HCT116 (cell line): ENCODE measurements around the gene DDX53. TPM values are rescaled to one million over a fixed set of nuclear protein-coding genes. Genes with fewer than 3 reads are reported as not detected.

Experiments used
- ATAC-seq: fragments of 200-7000 bp; cut with Tn5 transposase; 2 replicates; pipeline ENCODE4 v1.9.1; 2020; ENCODE audit warnings: mild to moderate bottlenecking, moderate library complexity
- BruUV-seq: library from RNA; stranded (reverse); fragments of 400-500 nt; replicated peaks from 2 replicates; lab custom pipeline; 2021; lab: Mats Ljungman, UMichigan
- CTCF ChIA-PET: fragments of 300-600 bp; sonication (Branson Sonifier 250); formaldehyde crosslinking; loops from one replicate; lab custom pipeline; 2021; ENCODE audit warnings: antibody characterized with exemption; lab: Charles Lee
- POLR2A ChIA-PET: fragments of 300-600, 350-600 bp; sonication (Branson Sonifier 250); formaldehyde crosslinking; loops from one replicate; lab custom pipeline; 2021; ENCODE audit warnings: antibody characterized with exemption; lab: Charles Lee
- RAD21 ChIA-PET, 2 experiments: fragments of 300-600 bp; sonication (Branson Sonifier 250); formaldehyde crosslinking; loops; one replicate each; lab custom pipeline; 2023; ENCODE audit warnings: low total read pairs in 2 of 2; ENCODE audit not compliant: uncharacterized antibody in 2 of 2, unreplicated experiment in 2 of 2, low non-redundant PET in 1 of 2; lab: Charles Lee
- DNase-seq: peaks from one replicate; pipeline ENCODE4 v3.0.0-alpha.2; 2010; ENCODE audit warnings: low read depth, low spot score
- H2AFZ ChIP-seq: fragments of 200-600 bp; shearing (Covaris generic), sonication (generic); 2 replicates; pipeline ENCODE4 v1.6.1; 2017; ENCODE audit warnings: low read depth, mixed run types, mixed read lengths, antibody characterized with exemption, low read length; ENCODE audit not compliant: poor library complexity, severe bottlenecking
- H3K27ac ChIP-seq: 2 replicates; pipeline ENCODE4 v1.5.1; 2012; ENCODE audit warnings: low read depth, low read length
- H3K27me3 ChIP-seq: fragments of 200-600 bp; sonication (generic); 2 replicates; pipeline ENCODE4 v1.6.1; 2016; ENCODE audit warnings: mixed run types, low read length, mixed read lengths; ENCODE audit not compliant: insufficient read depth
- H3K36me3 ChIP-seq, 2 experiments: fragments of 200-500 bp in 1 of 2; fragments of 200-600 bp in 1 of 2; sonication (Bioruptor generic) in 1 of 2; sonication (generic) in 1 of 2; 2 replicates each; pipeline versions ENCODE4 v1.5.1 to v1.6.1; 2014 to 2016; ENCODE audit warnings: low read length in 2 of 2, inconsistent platforms in 1 of 2, mixed read lengths in 1 of 2, mixed run types in 1 of 2; ENCODE audit not compliant: insufficient read depth in 2 of 2, control insufficient read depth in 1 of 2
- H3K4me1 ChIP-seq, 2 experiments: fragments of 200-600 bp in 1 of 2; sonication (generic) in 1 of 2; 2 replicates each; pipeline versions ENCODE4 v1.5.1 to v1.6.1; 2012 to 2017; ENCODE audit warnings: low read length in 2 of 2, inconsistent platforms in 1 of 2, mild to moderate bottlenecking in 1 of 2, mixed read lengths in 1 of 2, mixed run types in 1 of 2, moderate library complexity in 1 of 2; ENCODE audit not compliant: insufficient read depth in 2 of 2, control insufficient read depth in 1 of 2
- H3K4me2 ChIP-seq: fragments of 200-600 bp; sonication (generic); 2 replicates; pipeline ENCODE4 v1.6.1; 2017; ENCODE audit warnings: mixed run types, low read length, mixed read lengths
- H3K4me3 ChIP-seq, 2 experiments: fragments of 200-600 bp in 1 of 2; sonication (generic) in 1 of 2; replicated peaks in 1 of 2; 2 replicates each; pipeline ENCODE4 v1.5.1; 2011 to 2016; ENCODE audit warnings: low read length in 2 of 2, control low read depth in 1 of 2, low read depth in 1 of 2, mild to moderate bottlenecking in 1 of 2, mixed read lengths in 1 of 2, mixed run types in 1 of 2
- H3K79me2 ChIP-seq: fragments of 200-600 bp; sonication (generic); 2 replicates; pipeline ENCODE4 v1.6.1; 2017; ENCODE audit warnings: mild to moderate bottlenecking, mixed run types, low read length, moderate library complexity, mixed read lengths; ENCODE audit not compliant: insufficient read depth
- H3K9ac ChIP-seq: fragments of 200-600 bp; sonication (generic); 2 replicates; pipeline ENCODE4 v1.6.1; 2016; ENCODE audit warnings: low read length, mixed read lengths
- H3K9me2 ChIP-seq: fragments of 200-600 bp; sonication (generic), shearing (Covaris generic); 2 replicates; pipeline ENCODE4 v1.6.1; 2017; ENCODE audit warnings: mixed run types, mild to moderate bottlenecking, moderate library complexity; ENCODE audit not compliant: insufficient read depth
- H3K9me3 ChIP-seq, 2 experiments: fragments of 200-500 bp in 1 of 2; fragments of 200-600 bp in 1 of 2; sonication (Bioruptor generic) in 1 of 2; sonication (generic) in 1 of 2; 2 replicates each; pipeline ENCODE4 v1.6.1; 2014 to 2017; ENCODE audit warnings: low read length in 2 of 2, mixed read lengths in 2 of 2, inconsistent platforms in 1 of 2, low read depth in 1 of 2, mild to moderate bottlenecking in 1 of 2, mixed run types in 1 of 2, moderate library complexity in 1 of 2; ENCODE audit not compliant: control insufficient read depth in 1 of 2, insufficient read depth in 1 of 2
- H4K20me1 ChIP-seq: fragments of 200-600 bp; sonication (generic), shearing (Covaris generic); 2 replicates; pipeline ENCODE4 v1.6.1; 2017; ENCODE audit warnings: mixed run types, mild to moderate bottlenecking, moderate library complexity; ENCODE audit not compliant: insufficient read depth
- CBX3 ChIP-seq: IDR thresholded peaks from 2 replicates; pipeline ENCODE4 v1.6.1; 2012; ENCODE audit warnings: low read depth
- ELF1 ChIP-seq: IDR thresholded peaks from 2 replicates; pipeline ENCODE4 v1.6.1; 2012; ENCODE audit warnings: low read depth, borderline replicate concordance
- JUND ChIP-seq: IDR thresholded peaks from 2 replicates; pipeline ENCODE4 v1.6.1; 2012
- POLR2A ChIP-seq: IDR thresholded peaks from 2 replicates; pipeline ENCODE4 v1.7.0; 2011; ENCODE audit warnings: borderline replicate concordance; ENCODE audit not compliant: insufficient read depth, insufficient read length; ENCODE audit errors: extremely low read depth
- RAD21 ChIP-seq: IDR thresholded peaks from 2 replicates; pipeline ENCODE4 v1.6.1; 2012; ENCODE audit warnings: low read depth, mild to moderate bottlenecking
- SIN3A ChIP-seq: IDR thresholded peaks from 2 replicates; pipeline ENCODE4 v1.6.1; 2012; ENCODE audit warnings: low read depth
- SRF ChIP-seq: IDR thresholded peaks from 2 replicates; pipeline ENCODE4 v1.6.1; 2012; ENCODE audit warnings: low read depth
- TCF7L2 ChIP-seq: IDR thresholded peaks from 2 replicates; pipeline ENCODE4 v1.7.0; 2011; ENCODE audit warnings: borderline replicate concordance, inconsistent platforms; ENCODE audit not compliant: insufficient read depth, insufficient read length; ENCODE audit errors: extremely low read depth
- YY1 ChIP-seq: IDR thresholded peaks from 2 replicates; pipeline ENCODE4 v1.6.1; 2011; ENCODE audit warnings: low read length, low read depth, moderate library complexity, mild to moderate bottlenecking; ENCODE audit not compliant: insufficient replicate concordance; ENCODE audit errors: extremely low read depth
- ZNF274 ChIP-seq: fragments of 200-500 bp; sonication (Bioruptor generic); IDR thresholded peaks from 2 replicates; pipeline ENCODE4 v1.6.1; 2014; ENCODE audit warnings: mild to moderate bottlenecking, low read depth, low read length, inconsistent platforms
- intact Hi-C: fragments of 100-400 bp; cut with micrococcal nuclease; formaldehyde crosslinking; loops from 2 replicates; pipeline ENCODE4 v1.10.0; 2022
- total RNA-seq: library from RNA; stranded (reverse); gene quantifications from one replicate; pipeline ENCODE4 v1.2.1, GENCODE V29; 2021; ENCODE audit not compliant: unreplicated experiment
- TF ChIP-seq, protein P1 (sequence below): IDR thresholded peaks from 2 replicates; pipeline ENCODE4 v1.6.1; 2012
- TF ChIP-seq, protein P2 (sequence below), 3 experiments: fragments of 200-600 bp in 1 of 3; sonication (generic) in 1 of 3; IDR thresholded peaks in 2 of 3; conservative IDR thresholded peaks in 1 of 3; 2 replicates each; pipeline ENCODE4 v1.5.1; 2012 to 2017; ENCODE audit warnings: low read depth in 2 of 3, low read length in 2 of 3, antibody characterized with exemption in 1 of 3, borderline replicate concordance in 1 of 3, control low read depth in 1 of 3, mild to moderate bottlenecking in 1 of 3, mixed read lengths in 1 of 3, mixed run types in 1 of 3, moderate library complexity in 1 of 3; ENCODE audit not compliant: insufficient read depth in 1 of 3

DDX53 gene
- total RNA-seq, 1 experiment from 2014 or later: not detected

GRCh38 chrX:22959204-22959920 is 40.4 kb upstream of the DDX53 start:
- no TSS peak for BruUV-seq
- Histone ChIP-seq H3K4me1 (no peaks in the 10 kb centered on the region), H3K27me3 (no peaks in the 10 kb centered on the region), H3K9ac (no peak overlapping the region), H2AFZ (no peak overlapping the region), H4K20me1 (no peaks in the 10 kb centered on the region), H3K79me2 (no peaks in the 10 kb centered on the region), H3K9me3 (no peaks in the 10 kb centered on the region), H3K4me3 (no peak overlapping the region), H3K27ac (no peak overlapping the region), H3K9me2 (no peaks in the 10 kb centered on the region)
- no peak for ATAC-seq
- POLR2A ChIA-PET: no interaction called here
- CTCF ChIA-PET: no interaction called here
- RAD21 ChIA-PET: no interaction called here
- TF ChIP-seq, protein P1, sequence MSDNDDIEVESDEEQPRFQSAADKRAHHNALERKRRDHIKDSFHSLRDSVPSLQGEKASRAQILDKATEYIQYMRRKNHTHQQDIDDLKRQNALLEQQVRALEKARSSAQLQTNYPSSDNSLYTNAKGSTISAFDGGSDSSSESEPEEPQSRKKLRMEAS: no peak
- TF ChIP-seq YY1: no peak
- TF ChIP-seq, protein P2, sequence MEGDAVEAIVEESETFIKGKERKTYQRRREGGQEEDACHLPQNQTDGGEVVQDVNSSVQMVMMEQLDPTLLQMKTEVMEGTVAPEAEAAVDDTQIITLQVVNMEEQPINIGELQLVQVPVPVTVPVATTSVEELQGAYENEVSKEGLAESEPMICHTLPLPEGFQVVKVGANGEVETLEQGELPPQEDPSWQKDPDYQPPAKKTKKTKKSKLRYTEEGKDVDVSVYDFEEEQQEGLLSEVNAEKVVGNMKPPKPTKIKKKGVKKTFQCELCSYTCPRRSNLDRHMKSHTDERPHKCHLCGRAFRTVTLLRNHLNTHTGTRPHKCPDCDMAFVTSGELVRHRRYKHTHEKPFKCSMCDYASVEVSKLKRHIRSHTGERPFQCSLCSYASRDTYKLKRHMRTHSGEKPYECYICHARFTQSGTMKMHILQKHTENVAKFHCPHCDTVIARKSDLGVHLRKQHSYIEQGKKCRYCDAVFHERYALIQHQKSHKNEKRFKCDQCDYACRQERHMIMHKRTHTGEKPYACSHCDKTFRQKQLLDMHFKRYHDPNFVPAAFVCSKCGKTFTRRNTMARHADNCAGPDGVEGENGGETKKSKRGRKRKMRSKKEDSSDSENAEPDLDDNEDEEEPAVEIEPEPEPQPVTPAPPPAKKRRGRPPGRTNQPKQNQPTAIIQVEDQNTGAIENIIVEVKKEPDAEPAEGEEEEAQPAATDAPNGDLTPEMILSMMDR (IDR thresholded peaks at IDR 0.05 in 2 of 3, conservative IDR thresholded peaks at IDR 0.05 in 1 of 3; ENCODE audit: borderline replicate concordance in 1 of 3, insufficient read depth in 1 of 3, low read depth in 2 of 3, low read length in 2 of 3): no peak
- TF ChIP-seq POLR2A: no peak
- no peak for TF ChIP-seq TCF7L2
- TF ChIP-seq, all 23 proteins: peak for 0
- no peak for DNase-seq
- no peak overlapping the region for H3K4me2 ChIP-seq
- no peaks in the 10 kb centered on the region for H3K36me3 ChIP-seq
- intact Hi-C loops: no loop called here

- TF ChIP-seq SIN3A (no peak), CBX3 (no peak), ELF1 (no peak), TCF7L2 (no peak), POLR2A (no peak), RAD21 (no peak), JUND (no peak), SRF (no peak), ZNF274 (no peak)
- no peaks in the 10 kb centered on the region for H3K4me1 ChIP-seq
- H3K36me3 ChIP-seq: no peaks in the 10 kb centered on the region
- no peaks in the 10 kb centered on the region for H3K9me3 ChIP-seq
- intact Hi-C loops: no loop called here
- H2AFZ ChIP-seq: no peak overlapping the region
- no TSS peak for BruUV-seq
- DNase-seq (no peak), ATAC-seq (no peak)
- H3K27ac ChIP-seq: no peak overlapping the region
- no peak overlapping the region for H3K4me3 ChIP-seq
- no peaks in the 10 kb centered on the region for H3K27me3 ChIP-seq
- no peaks in the 10 kb centered on the region for H4K20me1 ChIP-seq
- H3K79me2 ChIP-seq: no peaks in the 10 kb centered on the region
- no peak overlapping the region for H3K9ac ChIP-seq
- H3K9me2 ChIP-seq: no peaks in the 10 kb centered on the region
- POLR2A ChIA-PET: no interaction called here
- H3K4me2 ChIP-seq: no peak overlapping the region
- CTCF ChIA-PET: no interaction called here
- RAD21 ChIA-PET: no interaction called here
Measured at GRCh38 chrX:22963196-22963595, 36.6 kb upstream of the DDX53 start.
